Dedifferentiated amniotic fluid mesenchymal stem cell (primary cell): ENCODE measurements around the gene CR1.
"Not testable (repeated sequence)": the region's sequence is repeated elsewhere in the genome, so short reads cannot be mapped to it uniquely, and the experiment has no call there.

Source experiments
- DNase-seq: peaks from one replicate; pipeline ENCODE4 v3.0.0-alpha.2; 2016; ENCODE audit errors: extremely low spot score

Gene CR1

DNA sequence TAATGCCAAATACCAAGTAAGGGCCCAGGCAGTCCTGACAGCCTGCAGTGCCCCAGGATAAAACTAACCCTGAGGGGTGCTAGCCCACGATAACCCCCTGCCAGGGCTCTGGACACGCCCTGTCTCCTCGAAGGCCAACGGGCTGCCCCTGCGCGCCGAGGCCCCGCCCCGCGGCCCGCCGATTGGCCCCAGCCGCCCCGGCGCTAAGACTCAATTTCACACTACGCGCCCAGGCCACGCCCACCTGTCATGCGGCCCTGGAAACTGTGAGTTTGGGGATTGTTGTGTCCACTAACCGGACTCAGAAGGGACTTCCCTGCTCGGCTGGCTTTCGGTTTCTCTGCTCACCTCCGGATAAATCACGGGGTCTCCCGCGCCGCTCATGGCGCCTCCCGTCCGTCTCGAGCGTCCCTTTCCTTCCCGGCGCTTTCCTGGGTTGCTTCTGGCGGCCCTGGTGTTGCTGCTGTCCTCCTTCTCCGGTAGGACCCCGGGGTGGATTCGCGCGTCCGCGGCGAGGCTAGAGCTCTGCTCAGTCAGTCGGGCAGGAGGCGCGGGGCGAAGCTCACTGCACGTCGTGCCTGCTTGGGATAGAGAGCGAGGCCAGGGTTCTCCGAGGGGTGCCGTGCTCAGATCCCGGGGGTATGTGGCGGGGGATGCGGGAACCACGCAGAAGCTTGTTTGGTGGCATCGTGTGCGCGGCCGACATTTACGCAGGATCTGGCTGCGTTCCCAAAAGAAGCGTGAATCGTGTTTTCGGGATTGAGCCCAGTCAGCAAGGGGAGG lies 149.1 kb downstream of the CR1 start, which contains the start of gene CR1L:
Gene CR1L, plus strand, starts transcription at position 282 of the 783 bp plus-strand sequence. Its CDS starts 101 bp downstream, at position 383.
- DNase-seq: peak; percentile 44

GRCh38 chr1:207645635-207646081 lies 149.7 kb downstream of the CR1 start:
- DNase-seq: no peak

GRCh38 chr1:207646171-207646570 lies 150.2 kb downstream of the CR1 start:
- no peak for DNase-seq

DNA sequence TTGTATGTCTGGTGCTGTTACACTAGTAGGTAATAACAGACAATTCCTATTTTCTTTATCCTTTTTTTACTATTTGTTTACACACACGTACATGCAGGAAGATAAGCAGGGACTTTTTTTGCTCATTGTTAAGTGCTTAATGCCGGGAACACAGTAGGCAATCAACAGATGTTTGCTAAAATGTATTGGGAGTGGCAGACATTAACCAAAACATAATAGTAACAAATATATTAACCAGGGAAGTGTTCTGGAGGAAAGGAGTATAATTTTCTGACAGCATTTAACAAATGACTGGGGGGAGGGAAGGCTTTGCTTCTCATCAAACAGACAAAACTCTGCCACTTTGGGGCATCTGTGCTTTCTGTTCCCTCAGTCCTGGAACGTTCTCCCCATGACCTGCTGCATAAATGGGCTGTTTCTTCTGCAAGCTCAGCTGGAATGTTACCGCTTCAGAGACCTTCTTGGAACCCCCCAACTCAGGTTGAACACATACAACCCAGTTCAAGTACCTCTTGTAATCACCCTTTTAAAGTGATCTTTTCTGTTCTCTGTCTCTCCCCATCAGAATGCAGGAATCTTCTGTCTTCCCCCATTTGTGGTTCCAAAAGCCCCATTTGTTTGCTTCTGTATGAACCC lies 151.1 kb downstream of the CR1 start:
- DNase-seq: no peak

GRCh38 chr1:207647671-207648333 lies 151.8 kb downstream of the CR1 start:
- no peak for DNase-seq

DNA sequence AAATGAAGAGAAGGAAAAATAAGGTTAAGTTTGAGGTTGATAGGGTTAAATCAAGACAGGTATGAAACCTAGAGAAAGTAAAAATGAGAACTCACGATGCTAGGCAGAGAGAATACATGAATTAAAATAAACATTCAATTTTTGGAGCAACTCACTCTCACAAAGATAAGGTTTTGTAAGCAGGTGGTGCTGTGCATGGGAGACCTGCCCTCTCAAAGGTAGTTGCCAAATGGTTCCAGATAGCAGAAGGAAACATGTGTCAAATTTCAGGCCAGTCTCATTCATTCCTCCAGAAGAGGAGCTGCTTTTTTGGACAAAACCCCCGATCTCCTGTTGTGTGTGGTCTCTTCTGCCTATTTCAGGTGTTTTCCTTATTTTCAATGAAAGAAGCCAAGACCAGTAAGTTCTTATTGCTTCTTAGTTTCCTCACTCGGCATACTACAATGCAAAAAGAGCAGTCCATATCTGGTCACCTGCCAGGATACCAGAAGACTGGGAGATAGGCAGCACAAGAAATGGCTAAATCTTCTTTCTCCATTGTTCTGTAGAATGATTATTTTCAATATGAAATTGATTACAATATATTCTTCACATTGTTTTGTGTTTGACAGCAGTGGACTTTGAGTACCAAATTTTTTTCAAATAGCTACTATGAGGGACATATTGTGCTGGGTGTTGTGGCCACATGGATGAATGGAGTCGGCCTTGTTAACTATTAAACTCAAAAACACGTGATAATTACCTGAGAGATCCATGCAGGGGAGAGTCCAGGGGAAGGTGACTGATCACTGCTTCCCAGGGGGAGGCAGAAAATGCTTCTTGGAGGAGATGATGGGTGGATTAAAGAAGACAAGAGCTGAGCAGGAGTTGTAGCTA lies 152.6 kb downstream of the CR1 start:
- DNase-seq: no peak

DNA sequence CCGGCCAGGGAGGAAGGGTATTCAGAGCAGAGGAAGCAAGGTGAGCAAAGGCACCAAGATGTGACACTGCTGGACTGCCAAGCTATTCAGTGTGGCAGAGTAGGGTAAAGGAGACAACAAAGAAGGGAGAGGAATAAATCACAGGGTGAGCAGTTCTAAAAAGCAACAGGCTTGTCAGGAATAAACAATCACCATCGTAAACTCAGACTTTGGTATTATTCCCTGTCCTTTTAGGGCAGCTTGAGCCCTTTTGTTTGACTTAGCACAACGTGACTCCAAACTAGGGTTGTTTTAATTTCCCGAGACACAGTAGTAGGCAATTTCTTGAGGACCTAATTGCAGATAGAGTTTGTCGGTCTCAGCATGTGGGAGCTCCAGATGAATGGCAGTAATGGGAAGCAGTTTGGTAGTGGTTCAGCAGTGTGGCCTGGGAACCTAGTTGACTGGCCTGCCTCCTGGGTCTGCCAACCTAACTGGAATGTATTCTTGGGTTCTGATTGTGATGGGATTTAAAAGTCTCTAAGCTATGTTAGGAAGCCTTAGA lies 153.3 kb downstream of the CR1 start:
- no peak for DNase-seq

DNA sequence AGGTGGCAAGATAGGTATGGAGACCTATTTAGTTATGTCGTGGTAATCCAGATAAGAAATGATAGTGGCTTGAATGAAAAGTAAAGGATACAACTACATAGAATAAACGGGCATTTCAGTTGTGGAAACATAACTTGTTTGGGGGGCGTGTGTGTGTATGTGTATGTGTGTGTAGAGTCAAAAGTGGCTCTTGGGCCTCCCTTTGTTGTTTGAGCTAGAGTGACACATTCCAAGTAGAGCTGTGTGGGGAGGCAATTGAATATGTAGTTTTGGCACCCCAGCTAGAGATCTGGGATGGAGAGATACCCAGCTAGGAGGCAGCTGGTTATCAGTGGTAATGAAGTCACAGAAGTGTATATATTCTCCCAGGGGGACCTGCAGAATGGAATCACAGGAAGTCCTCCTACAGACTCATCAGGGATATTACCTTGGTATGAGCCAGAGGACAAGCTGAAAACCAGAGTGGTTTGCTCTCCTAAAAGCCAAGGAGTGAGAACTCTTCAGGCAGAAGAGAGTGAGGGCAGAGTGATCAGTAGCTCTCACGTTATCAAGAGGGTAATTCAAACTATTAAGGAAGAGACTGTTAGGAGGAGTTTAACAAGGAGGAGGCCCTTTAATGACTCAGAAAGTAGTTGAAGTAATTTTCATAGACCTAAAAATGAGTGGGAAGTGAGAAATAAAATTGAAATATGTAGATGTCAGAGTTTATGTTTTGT lies 154.1 kb downstream of the CR1 start:
- no peak for DNase-seq

DNA sequence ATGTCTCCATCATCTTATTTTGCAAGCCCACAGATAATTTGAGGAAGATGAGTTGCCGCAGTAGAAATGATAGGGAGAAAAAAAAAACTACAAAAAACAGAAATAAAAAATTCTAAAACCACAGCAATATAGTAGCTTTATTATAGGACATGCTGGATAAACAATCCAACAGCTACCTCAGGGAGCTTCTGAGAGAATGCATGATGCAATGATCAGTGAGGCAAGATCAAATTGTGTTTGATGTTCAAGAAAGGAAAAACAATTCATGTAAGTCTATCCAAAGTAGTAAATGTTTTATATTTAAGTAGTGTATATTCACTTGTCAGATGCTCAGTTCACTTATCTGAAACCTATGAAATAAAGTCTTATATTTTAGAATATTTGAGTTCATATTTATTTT lies 155.6 kb downstream of the CR1 start:
- no peak for DNase-seq

DNA sequence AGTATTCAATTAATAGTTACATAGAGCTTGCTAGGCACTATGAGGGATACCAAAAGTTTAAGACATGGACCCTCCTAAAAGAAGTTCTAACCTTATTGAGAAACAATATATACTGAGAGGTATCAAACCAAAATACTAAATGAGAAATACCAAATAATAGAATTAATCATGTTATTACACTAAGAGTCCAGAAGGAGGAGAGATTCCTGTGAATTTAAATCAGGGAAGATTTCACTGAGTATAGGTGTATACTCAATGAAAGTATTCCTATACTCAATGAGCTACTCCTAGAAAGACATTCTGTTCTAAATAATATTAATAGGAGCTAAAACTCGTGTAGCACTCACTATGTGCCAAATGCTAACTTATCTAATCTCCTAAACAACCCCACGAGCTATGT lies 158.4 kb downstream of the CR1 start:
- no peak for DNase-seq

GRCh38 chr1:207658408-207658807 lies 162.5 kb downstream of the CR1 start:
- DNase-seq: no peak

DNA sequence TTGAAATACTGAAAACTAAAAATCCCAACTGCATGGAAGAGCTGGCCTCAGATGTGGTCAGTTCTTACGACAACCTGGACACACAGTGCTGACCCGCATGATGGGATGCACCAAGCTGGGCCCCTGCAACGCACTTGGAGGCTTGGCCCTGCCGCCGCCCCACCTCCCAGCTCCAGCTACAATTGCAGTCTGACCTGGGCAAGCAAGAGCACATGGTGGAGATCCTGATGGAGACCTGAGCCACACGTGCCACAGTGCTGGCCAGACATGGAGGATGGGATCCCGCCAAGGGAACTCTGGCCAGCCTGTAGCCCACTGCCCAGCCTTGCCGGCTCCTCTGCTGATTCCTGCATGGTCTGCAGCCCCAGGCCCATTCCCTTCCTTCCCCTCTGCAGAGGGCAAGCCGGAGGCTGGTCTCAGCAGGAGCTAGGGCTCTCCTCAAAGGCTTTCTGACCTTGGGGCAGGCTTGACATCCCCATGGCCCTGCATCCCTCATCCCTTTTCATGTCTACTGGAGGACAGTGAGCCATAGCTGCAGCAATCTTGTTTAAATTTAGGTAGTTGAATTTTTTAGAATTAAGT lies 163.0 kb downstream of the CR1 start:
- no peak for DNase-seq

GRCh38 chr1:207659545-207660153 lies 163.7 kb downstream of the CR1 start:
- no peak for DNase-seq

- not testable (repeated sequence) for DNase-seq
Observed at GRCh38 chr1:207661420-207661819, 165.5 kb downstream of the CR1 start.

GRCh38 chr1:207666342-207666741 lies 170.4 kb downstream of the CR1 start:
- no peak for DNase-seq

DNA sequence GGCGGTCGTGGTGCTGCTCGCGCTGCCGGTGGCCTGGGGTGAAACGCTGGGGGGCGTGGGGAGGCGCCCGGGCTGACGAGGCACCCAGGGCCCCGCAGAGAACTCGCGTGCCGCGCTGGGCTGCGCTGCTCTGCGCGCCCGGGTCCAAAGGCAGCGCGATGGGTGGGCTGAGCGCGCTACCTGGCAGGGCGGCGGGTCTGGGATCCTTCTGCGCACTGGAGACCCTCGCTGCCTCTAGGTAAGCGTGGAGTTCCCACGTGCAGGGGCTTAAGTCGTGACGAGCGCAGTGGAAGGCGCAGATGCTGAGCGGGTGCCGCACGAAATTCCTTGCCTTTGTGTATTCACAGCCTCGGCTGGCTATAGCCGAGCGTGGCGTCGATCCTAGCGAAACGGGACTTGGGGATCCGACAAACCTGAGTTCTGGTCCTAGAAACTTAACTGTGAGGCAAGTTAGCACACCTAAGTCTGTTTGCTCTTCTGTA lies 173.6 kb downstream of the CR1 start:
- no peak for DNase-seq

DNA sequence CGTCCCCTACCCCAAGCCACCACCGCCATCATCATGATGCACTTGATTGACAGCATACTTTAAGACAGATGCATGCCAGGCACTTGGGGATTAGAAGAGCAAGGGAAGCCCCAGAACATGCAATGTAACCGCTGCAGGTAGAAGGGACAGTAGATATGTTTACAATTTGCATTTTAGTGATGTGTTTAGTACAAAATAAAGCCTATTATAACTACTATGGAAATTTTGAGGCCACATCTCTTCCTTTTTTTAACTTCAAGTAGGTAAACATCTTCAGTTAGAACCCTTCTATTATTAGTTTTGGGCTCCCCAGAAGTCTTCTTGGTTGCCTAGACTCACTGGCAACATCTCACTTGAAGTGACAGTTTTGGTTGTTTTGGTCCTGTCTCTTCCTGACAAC lies 174.2 kb downstream of the CR1 start:
- DNase-seq: no peak

DNA sequence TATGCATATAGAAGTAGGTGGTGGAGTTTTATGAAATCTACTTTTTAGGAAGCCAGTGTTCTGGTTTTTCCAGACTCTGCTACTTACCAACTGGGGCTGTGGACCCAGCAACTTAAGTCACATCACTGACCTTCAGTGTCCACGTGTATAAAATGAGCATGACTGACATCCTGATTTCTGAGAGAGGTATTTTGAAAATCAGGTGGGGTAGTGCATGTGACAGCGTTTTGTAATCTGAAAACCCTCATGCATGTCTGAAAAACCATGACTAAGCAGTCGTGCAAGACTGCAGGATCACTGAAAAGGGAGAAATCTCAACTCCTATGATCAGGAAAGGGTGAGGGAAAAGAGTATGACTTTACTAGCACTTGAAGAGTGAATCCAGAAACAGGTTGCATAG lies 175.0 kb downstream of the CR1 start:
- DNase-seq: no peak

DNA sequence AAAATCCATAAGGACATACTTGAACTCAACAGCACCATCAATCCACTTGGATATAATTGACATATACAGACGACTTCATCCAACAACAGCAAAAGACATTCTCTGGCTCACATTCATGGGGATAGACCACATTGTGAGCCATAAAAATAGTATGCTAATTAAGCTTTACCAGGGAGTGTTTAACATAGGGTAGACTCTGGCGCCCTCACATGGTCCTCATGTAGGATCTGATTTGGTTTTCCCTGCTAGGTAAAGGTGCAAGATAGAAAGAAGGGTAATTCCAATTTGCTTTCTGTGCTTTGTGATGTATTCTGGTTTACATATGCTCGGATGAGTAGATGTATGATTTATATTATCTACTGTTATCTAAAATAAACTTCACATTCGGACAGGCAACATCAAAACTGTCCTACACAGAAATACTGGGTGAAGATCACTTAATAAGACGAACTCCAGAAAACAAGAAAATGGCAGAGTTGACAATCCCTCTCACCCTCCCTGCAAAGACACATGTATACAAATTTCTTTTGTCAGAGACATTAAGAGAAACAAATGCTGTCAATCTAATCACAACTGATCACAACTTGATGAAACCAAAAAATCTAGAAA lies 176.7 kb downstream of the CR1 start:
- DNase-seq: peak; percentile 23
